Muscle of back (tissue), 11 donors: ENCODE results near the gene DNAJC4. TPM values are rescaled to one million over a fixed set of nuclear protein-coding genes. Genes with fewer than 3 reads are reported as not detected.

Source experiments
- DNase-seq, 3 donors: peaks; one replicate each; pipeline versions ENCODE4 v3.0.0 to v3.0.0-alpha.2; 2013
- polyA plus RNA-seq, 10 donors: library from polyadenylated mRNA; unstranded; fragments of 120-200 nt; gene quantifications; one replicate each; pipeline ENCODE4 v1.2.1, GENCODE V29; 2013; ENCODE audit not compliant: insufficient read length in 10 of 10

DNAJC4 gene
- polyA plus RNA-seq, 10 donors = 46.2 to 64.2 (median 52.8) TPM

DNA sequence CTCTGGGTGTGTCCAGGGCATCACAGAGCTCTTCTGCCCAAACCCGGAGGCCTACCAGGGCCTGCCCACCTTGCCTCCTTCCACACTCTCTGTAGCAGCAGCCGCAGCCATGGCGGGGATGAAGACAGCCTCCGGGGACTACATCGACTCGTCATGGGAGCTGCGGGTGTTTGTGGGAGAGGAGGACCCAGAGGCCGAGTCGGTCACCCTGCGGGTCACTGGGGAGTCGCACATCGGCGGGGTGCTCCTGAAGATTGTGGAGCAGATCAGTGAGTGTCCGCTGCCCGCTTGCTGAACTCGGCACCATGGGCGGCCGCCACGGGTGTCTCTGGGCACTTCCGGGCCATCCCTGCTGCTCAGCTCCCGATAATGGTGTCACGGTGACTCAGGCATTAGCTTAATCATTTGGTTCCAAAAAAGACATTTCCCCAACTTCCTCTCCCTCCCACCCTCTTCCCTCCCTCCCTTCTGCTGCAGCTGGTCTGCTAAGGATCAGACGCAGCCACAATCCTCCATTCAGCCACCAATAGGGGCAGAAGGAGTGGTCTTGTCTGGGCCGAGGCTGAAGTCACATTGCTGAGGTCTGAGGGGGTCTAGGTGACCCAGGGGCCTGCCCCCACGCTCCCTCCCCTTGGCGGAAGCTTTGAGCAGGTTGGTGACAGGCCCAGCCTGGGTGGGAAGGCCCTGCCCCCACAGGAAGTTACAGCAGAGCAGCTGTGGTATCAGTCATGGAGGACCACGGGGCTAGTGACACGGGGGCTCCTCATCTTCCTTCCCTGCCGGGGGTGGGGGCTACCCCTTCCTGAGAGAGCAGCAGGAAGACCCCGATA lies 22.9 kb upstream of the DNAJC4 start:
- DNase-seq = peak; percentile 53 to 91 (median 70)

GRCh38 chr11:64208086-64208795 lies 22.1 kb upstream of the DNAJC4 start:
- no peak for DNase-seq

DNA sequence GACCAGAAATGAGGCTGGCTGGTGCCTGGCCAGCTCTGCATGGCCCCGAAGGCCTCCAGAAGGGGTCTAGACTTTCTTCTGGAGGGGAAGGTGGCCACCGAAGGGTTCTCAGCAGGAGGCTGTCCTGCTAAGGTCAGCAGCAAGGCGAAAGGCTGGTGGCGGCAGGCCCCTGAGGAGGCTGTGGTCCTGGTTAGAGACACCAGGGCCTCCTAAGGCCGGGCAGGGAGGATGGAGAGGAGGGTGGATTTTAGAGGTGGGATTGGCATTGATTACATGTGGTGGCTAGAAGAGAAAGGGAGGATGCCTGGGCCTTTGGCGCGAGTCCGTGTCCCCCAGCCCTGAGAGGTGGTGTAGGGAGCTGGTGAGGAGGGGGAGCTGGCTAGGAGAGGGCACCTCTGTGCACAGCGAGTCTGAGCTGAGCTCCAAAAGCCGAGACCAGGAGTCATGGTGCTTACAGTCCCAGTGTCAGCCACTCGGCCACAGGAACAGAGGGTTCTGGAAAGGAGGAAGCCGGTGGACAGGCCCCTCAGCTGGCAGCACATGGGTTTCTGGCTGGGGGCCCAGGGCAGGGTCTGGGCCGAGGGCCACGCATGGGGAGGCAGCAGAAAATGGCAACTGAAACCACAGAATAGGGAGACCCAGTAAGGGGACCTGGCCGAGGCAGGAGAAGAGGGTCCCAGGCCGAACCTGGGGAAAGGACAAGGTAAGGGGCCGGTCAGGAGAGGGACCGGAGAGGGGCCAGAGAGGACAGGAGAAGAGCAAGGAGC lies 21.4 kb upstream of the DNAJC4 start:
- DNase-seq = no peak

DNA sequence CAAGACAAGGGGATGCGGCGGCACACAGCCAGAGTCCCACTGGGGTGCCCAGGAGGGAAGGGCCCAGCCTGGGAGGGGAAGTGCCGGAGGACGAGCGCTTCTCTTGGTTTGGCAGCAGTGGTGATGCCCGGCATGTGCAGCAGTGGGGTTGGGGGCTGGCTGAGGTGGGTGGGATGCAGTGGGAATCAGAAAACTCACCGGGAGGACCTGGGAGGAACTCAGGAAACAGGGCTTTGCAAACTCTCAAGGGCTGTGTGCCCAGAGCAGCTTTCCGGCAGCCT lies 20.8 kb upstream of the DNAJC4 start:
- no peak for DNase-seq

DNA sequence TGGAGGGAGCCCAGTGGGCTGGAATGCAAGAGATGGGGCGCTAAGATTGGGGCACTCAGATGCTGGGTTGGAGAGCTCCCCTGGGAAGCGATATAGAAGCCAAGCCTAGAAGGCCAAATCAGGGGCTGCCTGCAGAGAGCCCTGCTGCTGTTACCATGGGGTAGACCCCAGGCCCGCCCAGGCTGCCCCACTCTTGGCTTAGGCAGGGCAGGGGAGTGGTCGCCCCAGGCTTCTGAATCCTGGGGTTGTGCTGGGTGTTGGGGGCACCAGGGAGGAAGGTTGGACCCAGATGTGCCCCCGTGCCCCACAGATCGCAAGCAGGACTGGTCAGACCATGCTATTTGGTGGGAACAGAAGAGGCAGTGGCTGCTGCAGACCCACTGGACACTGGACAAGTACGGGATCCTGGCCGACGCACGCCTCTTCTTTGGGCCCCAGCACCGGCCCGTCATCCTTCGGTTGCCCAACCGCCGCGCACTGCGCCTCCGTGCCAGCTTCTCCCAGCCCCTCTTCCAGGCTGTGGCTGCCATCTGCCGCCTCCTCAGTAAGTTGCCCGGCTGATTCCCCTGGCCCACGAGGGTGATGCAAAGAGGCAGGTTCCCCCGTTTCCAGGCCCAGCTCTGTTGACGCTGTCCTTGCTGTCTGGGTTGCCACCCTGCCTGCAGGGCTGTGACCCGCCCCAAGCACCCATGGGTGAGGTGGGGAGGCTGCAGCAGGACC lies 19.9 kb upstream of the DNAJC4 start:
- DNase-seq = no peak

GRCh38 chr11:64211181-64211872 lies 19.0 kb upstream of the DNAJC4 start:
- DNase-seq = no peak

- DNase-seq = no peak
Observed at GRCh38 chr11:64216879-64217278, 13.5 kb upstream of the DNAJC4 start.

GRCh38 chr11:64218628-64219353 lies 11.6 kb upstream of the DNAJC4 start:
- peak in 1 of 3 donors; percentile 15 for DNase-seq

DNA sequence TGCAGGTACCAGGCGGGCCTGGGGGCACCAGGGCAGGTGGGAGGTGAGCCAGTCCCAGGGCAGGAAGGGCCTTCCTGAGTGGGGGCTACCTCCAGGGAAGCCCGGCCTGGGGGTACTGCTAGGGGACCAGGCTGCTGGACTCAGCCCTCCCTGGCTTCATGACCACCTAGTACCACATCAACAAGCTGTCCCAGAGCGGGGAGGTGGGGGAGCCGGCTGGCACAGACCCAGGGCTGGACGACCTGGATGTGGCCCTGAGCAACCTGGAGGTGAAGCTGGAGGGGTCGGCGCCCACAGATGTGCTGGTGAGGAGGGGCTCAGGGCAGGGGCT lies 11.0 kb upstream of the DNAJC4 start:
- no peak for DNase-seq

DNA sequence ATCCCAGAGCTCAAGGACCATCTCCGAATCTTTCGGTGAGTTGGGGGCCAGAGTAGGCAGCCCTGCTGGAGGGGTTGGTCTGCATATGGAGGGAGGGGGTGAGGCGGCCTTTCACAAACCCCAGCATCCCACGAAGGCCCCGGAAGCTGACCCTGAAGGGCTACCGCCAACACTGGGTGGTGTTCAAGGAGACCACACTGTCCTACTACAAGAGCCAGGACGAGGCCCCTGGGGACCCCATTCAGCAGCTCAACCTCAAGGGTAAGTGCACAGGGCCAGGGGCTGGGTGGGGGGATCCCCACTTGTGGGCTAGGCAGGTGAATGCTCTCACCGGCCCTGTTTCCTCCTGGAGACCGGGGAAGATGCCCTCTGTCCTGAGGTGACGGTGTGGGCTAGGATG lies 10.6 kb upstream of the DNAJC4 start:
- no peak for DNase-seq

DNA sequence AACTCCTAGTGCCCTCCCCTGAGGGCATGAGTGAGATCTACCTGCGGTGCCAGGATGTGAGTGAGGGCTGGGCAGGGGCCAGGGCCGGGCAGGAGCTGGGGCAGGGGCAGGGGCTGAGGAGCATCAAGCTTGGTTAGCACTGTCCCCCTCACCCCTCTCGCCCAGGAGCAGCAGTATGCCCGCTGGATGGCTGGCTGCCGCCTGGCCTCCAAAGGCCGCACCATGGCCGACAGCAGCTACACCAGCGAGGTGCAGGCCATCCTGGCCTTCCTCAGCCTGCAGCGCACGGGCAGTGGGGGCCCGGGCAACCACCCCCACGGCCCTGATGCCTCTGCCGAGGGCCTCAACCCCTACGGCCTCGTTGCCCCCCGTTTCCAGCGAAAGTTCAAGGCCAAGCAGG lies 10.1 kb upstream of the DNAJC4 start:
- no peak for DNase-seq

GRCh38 chr11:64220798-64221197 lies 9.6 kb upstream of the DNAJC4 start:
- no peak for DNase-seq

GRCh38 chr11:64222651-64223000 lies 7.7 kb upstream of the DNAJC4 start:
- DNase-seq = no peak

DNA sequence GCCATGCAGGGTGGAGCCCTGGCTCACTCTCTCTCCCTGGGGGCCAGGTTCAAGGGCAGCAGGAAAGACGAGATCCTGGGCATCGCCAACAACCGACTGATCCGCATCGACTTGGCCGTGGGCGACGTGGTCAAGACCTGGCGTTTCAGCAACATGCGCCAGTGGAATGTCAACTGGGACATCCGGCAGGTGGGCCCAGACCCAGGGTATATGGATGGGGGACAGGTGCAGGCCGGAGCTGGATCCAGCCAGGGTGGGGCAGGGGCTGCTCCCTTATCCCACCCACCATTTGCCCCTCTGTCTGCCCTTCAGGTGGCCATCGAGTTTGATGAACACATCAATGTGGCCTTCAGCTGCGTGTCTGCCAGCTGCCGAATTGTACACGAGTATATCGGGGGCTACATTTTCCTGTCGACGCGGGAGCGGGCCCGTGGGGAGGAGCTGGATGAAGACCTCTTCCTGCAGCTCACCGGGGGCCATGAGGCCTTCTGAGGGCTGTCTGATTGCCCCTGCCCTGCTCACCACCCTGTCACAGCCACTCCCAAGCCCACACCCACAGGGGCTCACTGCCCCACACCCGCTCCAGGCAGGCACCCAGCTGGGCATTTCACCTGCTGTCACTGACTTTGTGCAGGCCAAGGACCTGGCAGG lies 7.2 kb upstream of the DNAJC4 start:
- DNase-seq = peak in 1 of 3 donors; percentile 30

DNA sequence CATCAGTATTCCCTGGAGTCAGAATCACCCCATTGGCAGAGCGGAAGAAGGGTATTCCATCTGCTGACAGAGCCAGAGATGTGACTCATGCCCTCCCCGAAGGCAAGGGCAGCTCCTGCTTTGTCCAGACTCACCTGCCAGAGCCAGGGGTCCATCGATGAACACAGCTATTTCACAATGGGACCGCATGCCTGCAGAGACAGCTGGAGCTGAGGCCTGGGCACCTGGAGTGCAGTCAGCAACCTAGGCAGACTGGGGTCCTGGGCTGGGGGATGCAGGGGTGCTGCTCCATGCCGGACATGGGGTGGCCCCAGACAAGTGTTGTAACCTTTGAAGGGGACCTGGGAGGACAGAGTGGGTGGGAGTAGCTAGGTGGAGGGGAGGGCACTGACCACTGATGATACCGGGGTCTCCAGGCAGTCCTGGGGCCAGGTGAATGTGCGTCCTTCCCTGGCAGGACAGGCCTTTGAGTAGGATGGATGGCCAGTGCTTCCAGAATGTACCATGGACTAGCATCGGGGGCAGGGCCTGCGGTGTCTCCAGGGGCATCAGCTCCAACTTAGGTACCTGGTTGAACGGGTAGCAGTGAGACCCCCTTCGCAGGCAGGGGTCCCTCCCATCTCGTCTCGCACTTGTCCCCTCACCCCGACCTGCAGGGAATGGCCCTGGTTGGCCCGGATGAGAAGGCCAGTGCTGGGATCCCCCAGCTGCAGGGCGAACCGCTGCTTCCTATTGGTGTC lies 6.0 kb upstream of the DNAJC4 start:
- DNase-seq = peak in 1 of 3 donors; percentile 10

- DNase-seq = no peak
Observed at GRCh38 chr11:64224891-64225607, 5.3 kb upstream of the DNAJC4 start.

DNA sequence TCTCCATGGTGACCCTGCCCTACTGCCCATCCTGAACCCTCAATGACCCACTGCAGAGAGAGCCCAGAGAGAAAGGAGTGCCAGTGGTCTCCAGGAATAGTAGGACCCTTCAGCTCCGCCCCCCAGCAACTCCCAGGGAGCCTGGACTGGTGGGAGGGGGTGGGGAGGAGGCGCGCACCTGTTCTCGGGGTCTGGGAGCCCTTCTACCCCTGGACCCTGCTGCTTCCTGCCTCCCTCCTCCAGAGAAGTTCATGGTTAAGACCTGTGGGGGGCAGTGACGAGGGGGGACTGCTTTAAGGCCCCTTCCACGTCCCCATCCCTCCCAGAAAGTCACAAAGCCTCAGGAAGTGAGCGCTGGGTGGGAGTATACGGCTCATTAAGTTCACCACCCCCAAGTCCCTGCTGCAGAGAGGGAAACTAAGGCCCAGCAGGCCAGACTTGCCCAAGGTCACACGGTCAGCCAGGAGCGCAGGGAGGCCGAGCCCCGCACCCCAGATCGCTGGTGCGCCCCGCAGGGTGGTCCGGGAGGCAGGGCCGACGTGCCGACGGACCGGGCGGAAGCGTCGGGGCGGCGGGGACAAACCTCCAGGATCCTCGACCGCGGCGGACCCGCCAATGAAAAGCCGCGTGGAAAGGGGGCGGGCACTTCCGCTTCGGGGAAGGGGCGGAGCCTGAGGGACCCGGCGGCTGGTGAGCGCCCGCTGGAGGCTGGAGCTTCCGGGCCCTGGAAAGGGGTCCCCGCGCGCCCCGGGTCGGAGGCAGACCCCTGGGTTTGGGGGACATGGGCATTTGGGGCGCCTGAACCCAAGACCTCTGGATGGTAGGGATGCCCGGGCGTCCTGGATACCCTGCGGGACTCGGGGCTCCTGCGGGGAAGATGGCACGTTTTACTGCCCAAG lies 4.5 kb upstream of the DNAJC4 start, which contains the start of the genes NUDT22 and TRPT1:
Gene NUDT22, plus strand, starts transcription at position 667 of the 899 bp plus-strand sequence. CDS start 379 bp downstream, outside the sequence.
Gene TRPT1, minus strand, starts transcription at position 579 of the 899 bp plus-strand sequence. Its CDS starts 326 bp downstream, at position 253.
- peak; percentile 87 to 96 (median 93) for DNase-seq
